ENCODE results near the gene NDUFS7.

The NDUFS7 gene

DNA sequence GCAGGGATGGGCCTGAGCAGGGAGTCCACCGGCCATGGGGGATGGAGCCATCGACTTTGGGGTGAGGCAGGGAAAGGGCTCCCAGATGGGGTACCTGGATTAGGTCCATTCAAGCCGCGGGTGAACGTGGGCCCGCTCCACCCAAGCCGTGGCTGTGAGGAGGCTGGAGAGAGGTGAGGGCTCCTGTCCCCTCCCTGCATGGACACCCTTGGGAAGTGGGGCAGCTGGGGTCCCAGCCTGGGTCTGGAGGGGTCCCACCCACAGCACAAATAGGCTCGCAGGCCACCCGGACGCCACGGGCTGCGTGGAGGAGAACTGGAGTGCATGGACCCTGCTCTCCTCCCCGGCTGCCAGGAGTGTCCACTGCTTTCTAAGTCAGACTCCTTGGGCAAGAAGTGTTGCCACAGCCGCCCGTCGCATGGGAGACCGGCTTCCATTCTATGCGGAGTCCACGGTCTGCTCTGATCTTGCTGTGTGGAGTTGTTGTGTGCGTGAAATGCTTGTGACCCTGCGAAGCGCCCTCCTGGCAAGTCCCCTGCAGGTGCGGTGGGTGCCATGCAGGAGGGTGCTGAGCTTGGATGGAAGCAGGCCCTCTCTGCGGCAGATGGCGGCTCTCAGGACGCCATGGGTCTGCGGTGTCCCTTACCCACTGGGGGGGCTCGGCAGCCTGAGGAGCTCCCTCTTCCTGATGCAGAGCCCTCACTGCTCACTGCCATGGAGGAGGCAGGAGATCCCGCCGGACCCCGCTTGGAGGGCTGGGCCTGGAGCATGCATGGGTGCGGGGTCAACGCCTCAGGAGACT is 25.7 kb downstream of the NDUFS7 start:
- H3K9me3 Mint-ChIP-seq, result no peaks in the 10 kb centered on the region
- peaks cover 21 to 27% of the 10 kb centered on the region in 2 donors for H3K36me3 Mint-ChIP-seq
- DNase-seq (no peak), ATAC-seq (replicated peaks) (no peak)
- peak overlapping the region; percentile 95 for H3K27ac Mint-ChIP-seq
- H3K27me3 Mint-ChIP-seq, result peaks cover 0 to 2% of the 10 kb centered on the region in 2 donors
- H3K4me3 Mint-ChIP-seq, result peak overlapping the region; percentile 92 to 94
- peaks cover 39 to 56% of the 10 kb centered on the region in 2 donors for H3K4me1 Mint-ChIP-seq

DNA sequence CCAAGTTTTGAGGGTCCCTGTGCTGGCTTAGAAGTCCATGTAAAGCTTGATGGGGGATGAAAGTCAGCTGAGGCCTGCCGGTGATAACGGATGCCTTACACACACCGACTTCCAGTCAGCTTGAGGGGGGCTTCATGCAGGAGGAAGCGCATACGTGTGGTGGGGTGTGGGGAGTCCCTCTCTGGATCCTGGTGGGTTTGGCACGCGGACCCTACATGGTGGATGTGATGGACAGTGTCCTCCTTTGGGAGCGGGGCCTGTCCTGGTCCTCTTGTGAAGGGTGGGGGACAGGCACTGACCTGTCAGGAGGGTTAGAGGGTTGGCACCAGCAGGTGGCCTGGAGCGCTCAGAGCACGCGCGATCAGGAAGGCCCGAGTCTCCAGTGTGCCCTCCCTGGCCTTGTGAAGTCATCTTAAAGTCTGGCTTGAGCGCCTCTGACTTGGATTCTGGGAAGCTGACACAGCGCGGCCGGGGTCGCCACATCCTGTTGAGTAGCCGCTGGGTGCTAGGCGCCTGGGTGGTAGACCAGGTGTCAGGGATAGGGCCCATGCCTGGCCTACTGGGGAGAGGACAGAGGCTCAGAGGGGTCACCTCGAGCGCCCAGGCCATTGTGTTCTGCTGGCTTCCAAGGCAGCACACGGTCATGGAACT is 26.6 kb downstream of the NDUFS7 start:
- ATAC-seq (replicated peaks), result no peak
- peaks cover 43 to 61% of the 10 kb centered on the region in 2 donors for H3K4me1 Mint-ChIP-seq

DNA sequence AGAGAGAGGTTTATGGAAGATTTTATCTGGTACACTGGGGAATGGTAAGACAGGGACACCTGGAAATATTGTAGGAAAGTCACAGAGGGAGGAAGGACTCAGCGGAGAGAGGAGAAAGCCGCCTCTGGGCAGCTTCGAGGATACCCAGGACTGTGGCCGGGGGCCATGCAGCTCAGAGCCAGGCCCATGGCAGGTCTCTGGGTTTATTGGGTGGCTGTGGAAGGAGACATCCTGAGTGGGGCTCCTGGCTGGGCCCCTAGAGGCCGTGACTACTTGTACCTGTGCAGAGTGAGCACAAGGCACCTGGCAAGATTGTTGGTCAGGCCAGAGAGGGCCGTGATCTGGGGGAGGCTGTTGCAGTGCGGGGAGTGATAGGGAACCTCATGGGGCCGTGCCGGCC is 27.1 kb downstream of the NDUFS7 start:
- Mint-ChIP-seq H3K27ac (peak overlapping the region; percentile 70), H3K9me3 (no peaks in the 10 kb centered on the region), H3K27me3 (no peaks in the 10 kb centered on the region), H3K36me3 (peaks cover 27 to 35% of the 10 kb centered on the region in 2 donors), H3K4me3 (peak overlapping the region; percentile 19 to 44), H3K4me1 (peaks cover 44 to 66% of the 10 kb centered on the region in 2 donors)
- ATAC-seq (replicated peaks), result no peak
- no peak for DNase-seq

More for the DNA sequence above, 26.6 kb downstream of the NDUFS7 start:
- H3K4me3 Mint-ChIP-seq, result peak overlapping the region; percentile 92 to 94
- peak overlapping the region; percentile 70 for H3K27ac Mint-ChIP-seq
- DNase-seq, result no peak
- no peaks in the 10 kb centered on the region for H3K27me3 Mint-ChIP-seq
- peaks cover 26 to 31% of the 10 kb centered on the region in 2 donors for H3K36me3 Mint-ChIP-seq
- no peaks in the 10 kb centered on the region for H3K9me3 Mint-ChIP-seq

DNA sequence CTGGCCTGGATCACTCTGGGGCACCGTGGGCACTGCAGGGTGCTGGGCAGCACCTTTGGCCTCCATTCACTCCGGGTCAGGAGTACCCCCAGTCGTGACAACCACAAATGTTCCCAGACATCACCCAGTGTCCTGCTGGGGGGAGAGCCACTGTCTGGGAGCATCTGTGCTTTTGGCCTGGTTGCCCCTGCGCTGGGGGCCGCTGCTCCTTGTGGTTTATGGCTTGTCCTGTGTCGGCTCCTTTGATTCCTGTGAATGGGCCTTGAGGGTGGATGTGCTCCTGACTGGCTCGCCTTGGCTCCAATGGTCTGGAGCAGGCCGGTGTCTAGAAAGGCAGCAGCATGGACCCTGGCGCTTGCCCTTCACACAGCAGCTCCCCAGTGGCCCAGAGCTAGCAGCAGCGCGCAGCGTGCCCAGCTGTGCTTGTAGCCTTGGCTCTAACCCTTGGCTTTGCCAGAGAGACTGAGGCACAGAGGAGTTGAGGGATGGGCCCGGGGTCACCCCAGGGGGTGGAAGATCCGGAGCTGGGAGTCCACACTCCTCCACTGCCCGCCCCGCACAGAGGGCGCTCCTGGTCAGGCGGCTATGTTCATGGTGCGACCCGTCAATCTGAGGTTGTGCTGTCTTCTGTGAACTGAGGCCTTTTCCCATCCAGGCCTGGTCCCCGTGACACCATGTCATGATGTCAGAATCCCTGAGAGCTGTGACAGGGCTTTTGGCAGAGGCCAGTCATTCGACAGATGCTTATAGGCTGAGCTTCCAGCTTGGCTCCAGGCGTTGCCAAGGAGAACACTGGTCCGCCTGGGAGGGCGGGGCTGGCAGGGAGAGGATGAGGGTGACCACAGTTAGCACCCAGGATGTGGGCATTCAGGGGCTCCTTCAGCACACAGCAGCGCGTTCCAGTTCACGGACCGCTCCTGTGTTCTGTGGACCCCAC is 27.8 kb downstream of the NDUFS7 start:
- Mint-ChIP-seq H3K9me3 (no peaks in the 10 kb centered on the region), H3K27ac (peak overlapping the region; percentile 42), H3K4me1 (peaks cover 44 to 71% of the 10 kb centered on the region in 2 donors), H3K4me3 (no peak overlapping the region), H3K36me3 (peaks cover 31 to 40% of the 10 kb centered on the region in 2 donors), H3K27me3 (no peaks in the 10 kb centered on the region)
- DNase-seq, result no peak
- no peak for ATAC-seq (replicated peaks)

DNA sequence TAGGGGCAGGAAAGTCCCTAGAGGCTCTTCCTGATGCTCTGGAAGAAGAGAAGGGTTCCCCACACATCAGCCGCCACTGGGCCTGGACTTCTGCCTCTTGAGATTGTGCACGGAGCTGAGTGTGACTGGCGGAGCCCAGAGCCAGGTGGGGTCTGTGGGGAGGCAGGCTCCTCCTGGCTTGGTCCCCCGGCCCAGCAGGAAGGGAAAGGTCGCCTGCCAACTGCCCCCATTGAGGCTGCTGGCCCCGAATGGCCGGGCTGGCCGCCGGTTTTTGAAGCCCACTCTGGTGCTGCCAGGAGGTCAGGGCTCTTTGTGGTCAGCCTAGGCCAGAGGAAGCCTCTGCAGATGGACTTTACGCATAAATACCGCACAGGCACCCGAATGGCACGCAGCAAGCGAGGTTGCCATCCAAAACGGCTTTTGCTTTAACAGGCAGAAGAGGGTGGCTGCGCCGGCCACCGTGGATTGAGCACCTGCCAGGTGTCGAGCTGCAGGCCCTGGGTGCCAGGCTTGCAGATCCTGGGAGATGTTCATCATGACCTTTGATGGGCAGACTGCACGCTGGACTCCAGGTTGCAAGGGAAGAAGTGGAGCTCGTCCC is 28.7 kb downstream of the NDUFS7 start:
- Mint-ChIP-seq H3K36me3 (peaks cover 33 to 43% of the 10 kb centered on the region in 2 donors), H3K27ac (no peak overlapping the region), H3K9me3 (no peaks in the 10 kb centered on the region), H3K4me1 (peaks cover 46 to 73% of the 10 kb centered on the region in 2 donors), H3K4me3 (no peak overlapping the region), H3K27me3 (no peaks in the 10 kb centered on the region)
- DNase-seq, result no peak
- ATAC-seq (replicated peaks), result no peak

DNA sequence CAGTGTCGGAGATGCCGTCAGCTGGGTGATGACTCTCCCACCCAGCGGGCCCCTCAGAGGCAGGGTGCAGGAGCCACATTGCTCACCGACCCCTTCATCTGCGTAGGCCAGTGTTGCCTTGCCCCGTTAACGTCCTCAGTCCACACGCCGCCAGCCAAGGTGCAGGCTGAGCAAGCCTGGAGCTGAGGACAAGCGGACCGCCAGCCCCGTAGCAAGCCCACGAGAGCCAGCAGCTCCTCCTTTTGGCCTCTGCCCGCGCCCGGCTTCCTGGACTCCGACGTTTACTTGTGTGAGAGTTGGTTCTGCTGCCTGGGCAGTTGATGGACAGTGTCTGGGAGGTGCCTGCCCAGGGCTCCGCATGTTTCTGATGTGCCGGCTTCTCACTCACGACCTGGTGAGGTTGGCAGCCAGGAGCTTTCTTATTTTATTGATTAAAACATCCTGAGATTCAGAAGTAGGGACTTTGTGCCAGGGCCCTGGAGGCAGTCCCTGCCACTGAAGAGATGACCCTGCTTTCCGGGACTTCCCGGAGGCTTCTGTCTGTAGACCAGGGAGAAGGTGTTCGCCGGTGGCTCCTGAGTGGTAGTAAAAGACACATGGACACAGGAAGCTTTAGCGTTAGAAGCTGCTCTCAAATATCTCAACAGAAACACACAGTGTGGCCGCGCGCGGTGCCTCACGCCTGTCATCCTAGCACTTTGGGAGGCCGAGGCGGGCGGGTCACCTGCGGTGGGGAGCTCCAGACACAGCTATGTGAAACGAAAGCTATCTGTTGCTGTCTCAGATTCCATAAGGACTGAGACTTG is 29.5 kb downstream of the NDUFS7 start:
- ATAC-seq (replicated peaks), result no peak
- Mint-ChIP-seq H3K9me3 (no peaks in the 10 kb centered on the region), H3K27me3 (no peaks in the 10 kb centered on the region), H3K27ac (no peak overlapping the region), H3K4me3 (no peak overlapping the region), H3K36me3 (peaks cover 35 to 51% of the 10 kb centered on the region in 2 donors), H3K4me1 (peaks cover 49 to 78% of the 10 kb centered on the region in 2 donors)
- no peak for DNase-seq

DNA sequence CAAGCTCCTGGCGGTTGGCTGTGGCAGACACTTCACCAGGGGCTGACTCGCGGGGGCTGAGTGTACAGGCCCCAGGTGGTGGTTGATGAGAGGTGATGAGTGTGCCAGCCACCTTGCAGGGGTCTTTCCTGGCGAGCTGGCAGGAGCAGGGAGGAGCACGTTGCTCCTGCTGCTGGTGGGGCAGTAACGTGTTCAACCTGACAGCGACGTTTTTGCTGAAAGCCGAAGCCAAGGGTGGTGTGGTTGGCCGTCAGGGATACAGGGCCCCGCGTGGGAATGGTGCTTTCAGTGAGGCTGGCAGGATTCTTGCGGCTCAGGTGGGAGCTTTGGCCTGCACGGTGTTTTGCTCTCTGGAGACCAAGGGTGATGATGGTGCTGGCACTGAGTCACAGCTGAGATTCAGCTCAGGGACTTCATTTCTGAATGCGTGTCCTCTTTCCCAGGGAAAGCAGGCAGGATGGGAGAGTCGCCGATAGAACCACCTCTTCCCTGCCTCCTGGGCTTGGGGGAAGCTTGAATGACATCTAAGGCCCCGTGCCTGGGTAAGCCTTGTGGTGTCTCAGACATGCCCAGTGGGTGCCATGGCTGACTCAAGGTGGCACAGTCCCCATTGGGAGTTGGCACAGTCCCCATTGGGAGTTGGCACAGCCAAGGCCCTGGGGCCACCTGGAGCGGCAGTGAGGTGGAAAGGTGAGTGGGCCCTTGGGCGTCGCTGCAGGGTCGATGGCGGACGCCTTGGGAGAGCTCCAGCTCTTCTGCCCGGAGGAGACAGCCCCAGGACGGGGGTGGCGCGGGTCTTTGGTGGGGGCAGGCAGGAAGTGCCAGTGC is 32.5 kb downstream of the NDUFS7 start:
- peak overlapping the region; percentile 42 for H3K27ac Mint-ChIP-seq
- no peak for ATAC-seq (replicated peaks)
- no peak for DNase-seq
- H3K4me3 Mint-ChIP-seq, result peak overlapping the region in 1 of 2 donors; percentile 21
- no peaks in the 10 kb centered on the region for H3K9me3 Mint-ChIP-seq
- H3K4me1 Mint-ChIP-seq, result peaks cover 28 to 51% of the 10 kb centered on the region in 2 donors
- no peaks in the 10 kb centered on the region for H3K27me3 Mint-ChIP-seq
- H3K36me3 Mint-ChIP-seq, result peaks cover 32 to 49% of the 10 kb centered on the region in 2 donors

DNA sequence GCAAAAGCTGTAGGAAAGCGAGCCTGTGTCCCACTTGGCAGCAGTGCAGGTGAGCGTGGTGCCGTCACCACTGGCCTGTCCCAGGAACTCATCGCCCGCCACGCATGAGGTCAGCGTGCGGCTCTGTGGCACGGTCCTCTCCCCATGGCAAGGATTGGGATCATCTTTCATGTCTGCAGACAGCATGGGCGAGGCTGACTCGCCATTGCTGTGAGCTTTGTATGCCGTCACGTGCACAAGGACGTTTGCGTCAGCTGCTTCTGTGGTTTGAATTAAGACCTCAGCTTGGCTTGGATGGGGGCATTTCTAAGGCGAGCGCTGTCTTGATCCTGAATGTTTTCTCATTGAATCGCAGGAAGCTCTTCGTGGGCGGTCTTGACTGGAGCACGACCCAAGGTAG is 33.4 kb downstream of the NDUFS7 start:
- H3K27ac Mint-ChIP-seq, result no peak overlapping the region
- no peak overlapping the region for H3K4me3 Mint-ChIP-seq
- peaks cover 35 to 49% of the 10 kb centered on the region in 2 donors for H3K36me3 Mint-ChIP-seq
- H3K9me3 Mint-ChIP-seq, result no peaks in the 10 kb centered on the region
- DNase-seq, result no peak
- ATAC-seq (replicated peaks), result no peak
- peaks cover 23 to 42% of the 10 kb centered on the region in 2 donors for H3K4me1 Mint-ChIP-seq
- no peaks in the 10 kb centered on the region for H3K27me3 Mint-ChIP-seq

DNA sequence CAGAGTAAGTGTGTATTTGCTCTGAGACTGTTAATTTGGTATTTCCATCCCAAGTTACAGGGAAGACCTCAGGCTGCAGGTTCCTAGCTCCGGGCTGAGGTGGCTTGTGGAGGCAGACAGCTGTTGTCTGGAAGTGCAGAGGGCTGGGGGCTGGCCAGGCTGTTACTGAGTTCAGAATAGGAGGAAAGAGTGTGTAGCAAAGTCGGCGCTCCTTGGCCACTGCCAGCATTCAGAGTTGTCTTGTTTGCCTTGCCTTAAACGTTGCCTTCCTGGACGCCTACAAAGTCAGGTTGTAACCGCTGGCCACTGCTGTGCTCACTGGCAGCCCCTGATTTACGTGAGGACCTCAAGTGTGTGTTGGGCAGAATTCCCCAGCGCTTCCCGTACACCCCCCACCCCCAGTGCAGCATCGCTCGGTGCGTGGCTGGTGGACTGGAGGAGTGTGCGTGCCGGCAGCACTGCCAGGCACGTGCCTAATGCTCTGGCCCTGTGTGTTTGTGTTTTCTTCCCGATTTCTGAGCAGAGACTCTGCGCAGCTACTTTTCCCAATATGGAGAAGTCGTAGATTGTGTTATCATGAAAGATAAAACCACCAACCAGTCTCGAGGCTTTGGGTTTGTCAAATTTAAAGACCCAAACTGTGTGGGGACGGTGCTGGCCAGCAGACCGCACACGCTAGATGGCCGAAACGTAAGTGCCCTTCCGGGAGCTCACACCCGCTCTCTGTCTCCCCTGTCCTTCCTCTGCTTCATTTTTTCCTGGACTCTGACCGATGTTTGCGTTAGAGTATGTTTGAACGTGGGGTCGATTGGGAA is 34.2 kb downstream of the NDUFS7 start:
- DNase-seq (no peak), ATAC-seq (replicated peaks) (no peak)
- peaks cover 23 to 42% of the 10 kb centered on the region in 2 donors for H3K4me1 Mint-ChIP-seq
- no peak overlapping the region for H3K4me3 Mint-ChIP-seq
- H3K9me3 Mint-ChIP-seq, result no peaks in the 10 kb centered on the region
- H3K36me3 Mint-ChIP-seq, result peaks cover 42 to 56% of the 10 kb centered on the region in 2 donors
- H3K27ac Mint-ChIP-seq, result no peak overlapping the region
- H3K27me3 Mint-ChIP-seq, result no peaks in the 10 kb centered on the region

DNA sequence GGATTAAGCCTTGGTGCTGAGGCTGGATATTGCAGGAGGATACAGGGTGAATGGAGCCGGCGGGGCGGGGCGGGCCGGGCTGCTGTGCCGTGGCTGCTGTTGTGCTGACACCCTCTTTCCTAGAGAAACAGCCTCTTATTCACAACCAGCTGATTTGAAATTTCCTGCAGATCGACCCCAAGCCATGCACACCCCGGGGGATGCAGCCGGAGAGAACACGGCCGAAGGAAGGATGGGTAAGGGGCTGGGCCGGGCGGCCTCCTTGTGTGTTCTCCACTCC is 34.7 kb downstream of the NDUFS7 start:
- DNase-seq (no peak), ATAC-seq (replicated peaks) (no peak)
- peaks cover 38 to 61% of the 10 kb centered on the region in 2 donors for H3K36me3 Mint-ChIP-seq
- H3K27ac Mint-ChIP-seq, result no peak overlapping the region
- H3K4me1 Mint-ChIP-seq, result peaks cover 19 to 41% of the 10 kb centered on the region in 2 donors
- H3K4me3 Mint-ChIP-seq, result no peak overlapping the region
- H3K27me3 Mint-ChIP-seq, result no peaks in the 10 kb centered on the region
- no peaks in the 10 kb centered on the region for H3K9me3 Mint-ChIP-seq

DNA sequence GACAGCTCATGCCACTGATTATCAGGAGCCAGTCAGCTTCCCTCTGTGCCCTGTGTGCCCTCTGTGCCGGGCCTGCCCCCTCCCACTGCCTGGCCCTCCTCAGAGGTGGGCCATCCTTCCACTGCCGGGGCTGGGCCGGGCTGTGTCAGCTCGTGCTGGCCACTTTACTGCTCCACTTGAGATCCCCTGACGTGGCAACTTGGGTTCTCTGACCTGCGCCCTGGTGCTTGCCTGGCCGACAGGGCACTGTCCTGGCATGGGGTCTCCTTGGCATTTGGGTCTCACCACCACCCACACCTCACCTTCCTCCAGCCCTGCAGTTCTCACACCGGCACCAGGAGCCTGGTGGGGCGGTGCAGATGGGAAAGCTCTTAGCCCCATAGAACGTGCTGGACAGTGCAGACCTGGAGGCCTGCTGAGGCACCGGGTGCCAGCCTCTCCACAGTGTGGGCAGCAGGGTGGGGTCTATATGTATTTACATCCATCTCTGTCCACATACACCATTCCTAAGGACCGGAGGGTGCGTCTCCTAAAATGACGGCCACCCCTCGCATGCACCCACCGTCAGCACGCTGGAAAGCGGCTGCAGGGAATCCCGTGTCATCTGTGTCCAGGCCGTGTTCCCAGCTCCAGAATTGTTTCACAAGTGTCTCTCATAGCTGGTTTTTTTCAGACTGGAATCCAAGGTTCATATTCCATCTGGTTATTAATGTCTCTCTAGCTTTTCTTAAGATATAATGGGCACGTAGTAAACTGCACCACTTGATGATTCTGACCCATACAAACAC is 35.4 kb downstream of the NDUFS7 start:
- no peak overlapping the region for H3K4me3 Mint-ChIP-seq
- no peaks in the 10 kb centered on the region for H3K9me3 Mint-ChIP-seq

More for the DNA sequence above, 35.4 kb downstream of the NDUFS7 start:
- Mint-ChIP-seq H3K27me3 (no peaks in the 10 kb centered on the region), H3K36me3 (peaks cover 40 to 64% of the 10 kb centered on the region in 2 donors), H3K27ac (no peak overlapping the region), H3K4me1 (peaks cover 17 to 37% of the 10 kb centered on the region in 2 donors)
- no peak for ATAC-seq (replicated peaks)
- DNase-seq, result no peak
